Hematopoietic multipotent progenitor cell treated with erythropoietin and hydrocortisone succinate and interleukin-3 and kit ligand, for 17 days (in vitro differentiated cells): ENCODE data around the gene MSL3B.
A peak's percentile ranks its signal among the peaks of the same experiment; 100 is the strongest.

ENCODE experiments used
- DNase-seq: peaks from one replicate; pipeline ENCODE4 v3.0.0-alpha.2; 2015; ENCODE audit warnings: low spot score

The MSL3B gene

GRCh38 chr2:233853353-233853752 is 14.8 kb downstream of the MSL3B start:
- peak; percentile 27 for DNase-seq

- peak; percentile 51 for DNase-seq
These were observed 16.1 kb downstream of the MSL3B start for GRCh38 chr2:233852056-233852455.

- no peak for DNase-seq
These were observed 17.0 kb downstream of the MSL3B start for GRCh38 chr2:233851169-233851568.

- DNase-seq: no peak
These were observed 17.4 kb downstream of the MSL3B start for GRCh38 chr2:233850745-233851144.

- DNase-seq: no peak
These were observed 18.4 kb downstream of the MSL3B start for GRCh38 chr2:233849607-233850271.

GRCh38 chr2:233848276-233848675 is 19.9 kb downstream of the MSL3B start:
- DNase-seq: no peak

DNA sequence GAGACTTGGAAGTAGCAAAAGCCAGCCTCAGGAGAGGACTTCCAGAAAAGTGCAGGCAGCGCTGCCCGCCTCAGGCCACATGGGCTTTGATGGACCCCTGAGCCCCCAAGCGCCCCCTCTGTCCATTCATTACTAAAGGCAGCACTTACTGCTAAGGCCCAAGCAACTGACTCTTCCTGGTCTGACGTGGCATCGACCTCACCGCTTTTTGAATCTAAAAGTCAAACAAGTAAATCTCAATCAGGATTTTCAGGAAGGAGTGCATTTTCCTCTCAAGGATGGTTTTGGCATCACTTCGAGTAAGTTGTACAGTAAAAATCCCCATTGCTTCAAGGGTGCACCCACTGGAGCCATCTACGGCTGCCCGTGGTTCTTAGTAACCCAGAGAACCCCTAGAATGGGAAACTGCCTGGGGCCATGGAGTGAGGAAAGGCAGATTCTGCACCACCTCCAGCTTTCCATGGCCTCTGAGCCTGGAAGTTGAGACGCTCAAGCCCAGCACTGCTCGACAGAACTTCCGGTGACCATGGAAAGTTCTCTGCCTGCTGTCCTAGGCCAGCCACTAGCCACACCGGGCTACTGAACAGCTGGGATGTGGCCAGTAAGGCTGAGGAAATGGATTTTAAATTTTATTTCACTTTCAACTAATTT is 20.8 kb downstream of the MSL3B start:
- no peak for DNase-seq

DNA sequence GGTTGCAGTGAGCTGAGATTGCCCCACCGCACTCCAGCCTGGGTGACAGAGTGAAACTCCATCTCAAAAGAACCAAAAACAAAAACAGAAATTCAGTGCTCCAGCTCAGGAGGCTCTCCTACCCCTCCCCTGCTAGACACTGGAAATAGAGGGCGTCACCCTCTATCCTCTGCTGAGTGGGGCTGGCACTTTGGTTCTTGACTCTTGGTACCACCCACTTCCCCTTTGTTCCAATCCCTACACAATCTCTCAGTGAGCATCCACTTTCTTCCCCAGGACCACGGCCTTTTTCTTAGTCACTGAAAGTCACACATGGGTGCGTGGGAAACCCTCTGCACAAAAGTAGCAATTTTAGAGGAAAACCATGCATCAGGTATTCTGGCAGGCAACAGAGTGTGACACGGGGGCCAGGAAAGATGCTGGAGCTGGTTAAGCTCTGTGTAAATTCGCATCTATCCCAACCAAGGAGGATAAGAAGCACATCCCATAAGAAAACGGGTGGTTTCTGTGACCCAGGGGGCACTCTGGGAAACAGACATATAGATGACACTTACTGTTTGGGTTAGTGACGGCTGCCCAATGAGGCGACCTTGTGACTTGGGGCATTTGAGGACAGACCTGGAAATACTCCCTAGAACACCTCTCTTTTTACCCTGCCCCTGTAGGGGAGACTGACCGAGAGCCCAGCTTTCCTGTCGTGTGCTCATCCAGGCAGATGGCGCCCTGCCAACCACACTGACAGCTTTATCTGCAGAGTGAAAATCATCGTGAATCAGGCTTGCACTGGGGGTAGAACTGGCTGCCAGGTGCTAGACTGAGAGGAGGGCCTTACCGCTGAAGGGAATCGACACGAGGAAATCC is 21.6 kb downstream of the MSL3B start:
- peak; percentile 28 for DNase-seq

DNA sequence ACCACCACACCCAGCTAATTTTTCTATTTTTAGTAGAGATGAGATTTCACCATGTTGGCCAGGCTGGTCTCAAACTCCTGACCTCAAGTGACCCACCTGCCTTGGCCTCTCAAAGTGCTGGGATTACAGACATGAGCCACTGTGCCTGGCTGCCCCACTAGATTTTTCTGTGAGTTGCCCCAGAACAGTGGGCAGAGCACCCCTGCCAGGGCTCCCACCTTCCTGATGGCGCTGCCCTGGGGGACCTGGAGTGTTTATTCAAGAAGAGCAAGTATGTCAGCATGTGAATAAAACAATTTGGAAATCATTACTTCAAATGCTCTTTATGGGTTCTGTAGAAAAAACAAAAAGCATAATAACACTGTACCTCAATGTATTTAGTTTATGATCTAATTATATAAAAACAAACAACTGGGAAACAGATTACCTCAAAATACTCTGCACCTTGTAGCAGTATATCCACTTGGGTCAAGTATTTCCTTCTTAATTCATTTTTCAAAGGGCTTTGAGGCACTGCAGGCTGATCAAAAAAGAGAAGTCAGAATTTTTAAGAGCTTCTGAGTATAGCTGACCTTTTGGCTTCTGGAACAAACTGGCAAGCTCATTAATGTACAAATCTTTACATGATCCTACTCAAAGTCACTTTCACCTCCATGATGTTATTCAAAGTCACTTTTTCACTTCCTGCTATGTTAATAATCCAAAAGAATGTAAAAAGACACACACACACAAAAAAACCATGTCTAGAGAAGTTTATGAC is 22.7 kb downstream of the MSL3B start:
- DNase-seq: no peak

- no peak for DNase-seq
These were observed 23.4 kb downstream of the MSL3B start for GRCh38 chr2:233844836-233845235.

DNA sequence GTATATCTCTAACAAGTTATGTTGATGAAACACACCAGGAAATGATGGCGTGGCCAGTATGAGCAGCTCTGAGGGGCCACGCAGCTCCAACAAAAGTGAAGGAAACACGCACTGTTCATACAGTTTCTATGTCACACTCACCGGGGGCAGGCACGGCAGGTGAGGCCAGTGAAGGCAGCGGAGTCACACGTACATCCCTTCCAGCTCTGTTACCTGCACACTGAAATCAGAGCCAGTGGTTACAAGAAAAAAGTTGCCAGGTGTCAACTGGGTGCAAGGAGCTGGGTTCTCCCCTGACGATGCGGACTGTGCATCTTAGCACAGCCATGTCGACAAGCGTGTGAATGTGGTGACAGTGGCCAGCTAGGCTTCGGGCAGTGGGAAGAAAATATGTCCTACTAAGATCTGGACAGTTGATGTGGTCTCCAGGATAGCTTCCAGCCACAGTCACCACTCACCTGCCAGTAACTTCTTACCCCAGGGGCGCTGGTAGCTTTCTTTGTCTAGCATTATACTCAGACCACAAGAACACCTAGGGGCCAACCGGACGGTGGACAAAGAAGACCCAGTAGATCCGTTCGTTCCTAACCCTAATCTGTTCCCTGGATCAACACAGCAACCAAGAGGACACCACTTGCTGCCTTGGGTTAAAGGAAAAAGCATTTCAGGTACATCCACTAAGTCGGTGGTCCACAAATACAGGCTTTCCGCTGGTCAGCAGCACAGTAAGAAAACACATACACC is 23.9 kb downstream of the MSL3B start:
- no peak for DNase-seq

DNA sequence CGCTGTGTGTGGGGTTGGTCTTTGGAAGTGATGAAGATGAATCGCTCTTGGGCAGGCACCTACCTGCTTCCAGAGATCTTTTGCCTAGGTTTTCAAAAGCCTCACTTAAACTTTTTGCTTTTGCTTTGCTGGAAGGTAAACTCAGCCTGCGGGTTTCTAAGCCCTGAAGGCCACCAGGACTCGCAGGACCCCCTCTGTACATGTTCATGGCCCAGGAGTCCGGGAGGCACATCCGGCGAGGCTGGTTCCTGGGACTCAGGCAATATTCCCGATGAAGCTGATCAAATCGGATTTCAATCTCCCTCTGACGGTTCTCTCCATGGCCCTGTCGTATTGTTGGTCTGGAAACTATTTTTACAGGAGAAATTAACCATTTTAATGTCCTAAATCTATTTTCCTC is 27.0 kb downstream of the MSL3B start:
- DNase-seq: no peak

GRCh38 chr2:233840520-233840919 is 27.7 kb downstream of the MSL3B start:
- DNase-seq: no peak

GRCh38 chr2:233839447-233839820 is 28.8 kb downstream of the MSL3B start:
- no peak for DNase-seq

- no peak for DNase-seq
These were observed 29.3 kb downstream of the MSL3B start for GRCh38 chr2:233838726-233839446.

GRCh38 chr2:233838251-233838650 is 29.9 kb downstream of the MSL3B start:
- DNase-seq: no peak

GRCh38 chr2:233837694-233838229 is 30.4 kb downstream of the MSL3B start:
- DNase-seq: no peak

DNA sequence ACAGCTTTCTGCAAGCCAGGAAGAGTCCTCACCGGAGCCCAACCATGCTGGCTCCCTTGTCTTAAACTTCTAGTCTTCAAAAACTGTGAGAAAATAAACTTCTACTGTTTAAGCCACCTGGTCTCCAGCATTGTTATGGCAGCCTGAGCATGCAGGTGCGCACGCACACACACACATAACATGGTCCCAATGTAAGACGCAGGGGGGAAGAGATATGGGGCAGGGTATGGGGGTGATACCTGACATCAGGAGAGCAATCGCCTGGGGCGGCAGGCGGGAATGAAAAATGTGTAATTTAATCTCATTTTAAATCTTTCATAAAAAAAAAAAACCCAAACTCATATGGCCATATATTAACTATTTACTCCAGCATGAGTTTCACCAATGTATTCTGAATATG is 31.8 kb downstream of the MSL3B start:
- DNase-seq: no peak

DNA sequence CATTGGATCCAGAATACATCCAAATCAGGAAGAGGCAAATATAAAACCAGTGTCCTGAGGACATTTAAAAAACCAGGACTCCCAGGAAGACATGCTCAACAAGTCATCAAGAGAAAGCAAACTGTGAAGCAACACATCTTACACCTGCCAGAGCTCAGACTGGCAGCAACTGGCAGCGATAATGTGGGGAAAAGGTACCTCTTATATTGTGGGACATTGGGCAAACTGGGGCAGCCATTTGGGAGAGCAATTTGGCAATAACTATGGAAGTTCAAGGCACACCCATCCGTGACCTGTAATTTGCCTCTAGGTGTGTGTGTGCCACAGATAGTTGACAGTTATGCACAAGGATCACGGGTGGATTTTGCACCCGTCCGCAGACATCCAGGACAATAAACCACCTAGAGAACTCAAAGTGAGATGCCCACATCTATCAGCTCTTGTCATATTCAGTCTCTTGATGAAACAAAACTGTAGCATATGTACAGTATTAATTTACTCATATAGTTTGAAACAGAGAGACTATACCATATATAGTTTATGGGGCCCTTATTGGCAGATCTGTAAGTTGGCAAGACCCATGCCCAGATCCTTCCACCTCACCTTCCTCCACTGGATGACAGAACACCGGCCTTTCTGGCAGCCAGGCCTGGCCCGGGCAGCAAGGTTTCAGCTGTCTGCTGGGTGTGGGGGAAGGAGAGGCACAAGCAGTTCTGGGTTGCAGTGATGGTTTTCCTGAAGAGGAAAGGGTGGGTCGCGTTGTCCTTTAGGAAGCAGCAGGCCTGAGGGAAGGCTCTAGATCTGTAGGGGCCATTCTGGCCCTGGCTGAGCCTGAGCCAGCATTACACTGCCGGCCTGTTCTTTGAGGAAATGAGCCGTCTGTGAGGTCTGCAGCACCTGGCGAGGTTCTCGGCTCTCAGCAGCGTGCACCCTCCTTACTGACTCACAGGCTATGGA is 32.7 kb downstream of the MSL3B start:
- no peak for DNase-seq
